Breast epithelium (tissue), 3 donors: Measurements from ENCODE around the gene PCDHGA7.
"Not testable (repeated sequence)": the region's sequence is repeated elsewhere in the genome, so short reads cannot be mapped to it uniquely, and the experiment has no call there.

Source experiments
- CTCF ChIP-seq, 3 donors: fragments of 450-650 bp; IDR thresholded peaks; one replicate each; pipeline ENCODE4 v1.5.1; 2016 to 2017; ENCODE audit warnings: antibody characterized with exemption in 3 of 3, mild to moderate bottlenecking in 3 of 3, moderate library complexity in 3 of 3
- POLR2A ChIP-seq: fragments of 450-650 bp; IDR thresholded peaks from one replicate; pipeline ENCODE4 v1.6.1; 2016; ENCODE audit warnings: antibody characterized with exemption, mild to moderate bottlenecking, moderate library complexity
- POLR2AphosphoS5 ChIP-seq, 3 donors: sonication (generic); formaldehyde crosslinking; IDR thresholded peaks; one replicate each; pipeline ENCODE4 v1.6.1; 2017; ENCODE audit warnings: antibody characterized with exemption in 3 of 3

DNA sequence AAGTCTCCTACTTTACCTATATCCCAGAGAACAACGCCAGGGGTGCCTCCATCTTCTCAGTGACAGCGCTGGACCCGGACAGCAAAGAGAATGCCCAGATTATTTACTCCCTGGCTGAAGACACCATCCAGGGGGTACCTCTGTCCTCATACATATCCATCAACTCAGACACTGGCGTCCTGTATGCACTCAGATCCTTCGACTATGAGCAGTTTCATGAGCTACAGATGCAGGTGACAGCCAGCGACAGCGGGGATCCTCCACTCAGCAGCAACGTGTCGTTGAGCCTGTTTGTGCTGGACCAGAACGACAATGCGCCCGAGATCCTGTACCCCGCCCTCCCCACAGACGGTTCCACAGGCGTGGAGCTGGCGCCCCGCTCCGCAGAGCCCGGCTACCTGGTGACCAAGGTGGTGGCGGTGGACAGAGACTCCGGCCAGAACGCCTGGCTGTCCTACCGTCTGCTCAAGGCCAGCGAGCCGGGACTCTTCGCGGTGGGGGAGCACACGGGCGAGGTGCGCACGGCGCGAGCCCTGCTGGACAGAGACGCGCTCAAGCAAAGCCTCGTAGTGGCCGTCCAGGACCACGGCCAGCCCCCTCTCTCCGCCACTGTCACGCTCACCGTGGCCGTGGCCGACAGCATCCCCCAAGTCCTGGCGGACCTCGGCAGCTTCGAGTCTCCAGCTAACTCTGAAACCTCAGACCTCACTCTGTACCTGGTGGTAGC, 32.2 kb downstream of the PCDHGA7 start:
- not testable (repeated sequence) for TF ChIP-seq CTCF (IDR thresholded peaks at IDR 0.05); POLR2AphosphoS5 (IDR thresholded peaks at IDR 0.05); POLR2A
